H1 (cell line): ENCODE data around the gene PHACTR1. TPM values are rescaled to one million over a fixed set of nuclear protein-coding genes. Genes with fewer than 3 reads are reported as not detected.

ENCODE experiments used
- CHD1 ChIP-seq: IDR thresholded peaks from 2 replicates; pipeline ENCODE4 v1.6.1; 2012; ENCODE audit warnings: low read depth, low read length, improper control_type of control experiment
- EP300 ChIP-seq, 2 experiments: IDR thresholded peaks; 1 replicate in 1 of 2; 2 replicates in 1 of 2; pipeline ENCODE4 v1.6.1; 2011 to 2012; ENCODE audit warnings: low read depth in 2 of 2, low read length in 2 of 2, mild to moderate bottlenecking in 2 of 2, borderline replicate concordance in 1 of 2, inconsistent platforms in 1 of 2, moderate library complexity in 1 of 2
- KDM4A ChIP-seq: IDR thresholded peaks from one replicate; pipeline ENCODE4 v1.7.1; 2012; ENCODE audit warnings: low read depth, mild to moderate bottlenecking, moderate library complexity, low read length, inconsistent platforms; ENCODE audit not compliant: severe bottlenecking
- NRF1 ChIP-seq: IDR thresholded peaks from 2 replicates; pipeline ENCODE4 v1.6.1; 2011; ENCODE audit warnings: mild to moderate bottlenecking, low read depth, low read length, improper control_type of control experiment
- RAD21 ChIP-seq, 2 experiments: IDR thresholded peaks in 1 of 2; conservative IDR thresholded peaks in 1 of 2; 2 replicates each; pipeline ENCODE4 v1.6.1; 2011; ENCODE audit warnings: low read depth in 2 of 2, low read length in 2 of 2, improper control_type of control experiment in 1 of 2, inconsistent platforms in 1 of 2, mild to moderate bottlenecking in 1 of 2, moderate library complexity in 1 of 2
- RFX5 ChIP-seq: IDR thresholded peaks from 2 replicates; pipeline ENCODE4 v1.6.1; 2011; ENCODE audit warnings: low read depth, low read length, improper control_type of control experiment, borderline replicate concordance
- SP4 ChIP-seq: IDR thresholded peaks from 2 replicates; pipeline ENCODE4 v1.6.1; 2012; ENCODE audit warnings: low read length, inconsistent platforms
- SRF ChIP-seq: IDR thresholded peaks from 2 replicates; pipeline ENCODE4 v1.6.1; 2011; ENCODE audit warnings: mild to moderate bottlenecking, low read depth, low read length, moderate library complexity
- polyA plus RNA-seq, 7 experiments: library from polyadenylated mRNA; depleted of rRNA in 3 of 7; stranded (reverse) in 5 of 7; unstranded in 2 of 7; fragments of >200 nt in 5 of 7; fragments of 200-250 nt in 2 of 7; gene quantifications; 1 replicate in 5 of 7; 2 replicates in 1 of 7; 4 replicates in 1 of 7; pipeline versions ENCODE4 v1.2.1 to v1.2.3, GENCODE V29; 2011 to 2013; ENCODE audit warnings: missing spikeins in 2 of 7, mixed read lengths in 2 of 7
- total RNA-seq: library from RNA; stranded (reverse); fragmentation: NEBNext Ultra II Directional; extraction: Animal tissue kit (Norgen Biotek cat#: 25700); gene quantifications from 2 replicates; pipeline ENCODE4 v1.2.1, GENCODE V29; 2021

Gene PHACTR1
- total and polyA plus RNA-seq, 2 of the 8 experiments (the other 6 are each of a cell fraction or from before 2014, with no cell fraction given) = 3.9 to 17.1 TPM

GRCh38 chr6:12749531-12750379 lies 33.2 kb downstream of the PHACTR1 start (continued):
- TF ChIP-seq RAD21 (IDR thresholded peaks at IDR 0.05 in 1 of 2, conservative IDR thresholded peaks at IDR 0.05 in 1 of 2; ENCODE audit: low read depth in 2 of 2, low read length in 2 of 2) (no peak; a peak in 1 of 4 replicates), CHD1 (no peak), RFX5 (no peak), KDM4A (peak; percentile 42), SRF (no peak), NRF1 (no peak), EP300 (IDR thresholded peaks at IDR 0.05; ENCODE audit: borderline replicate concordance in 1 of 2, low read depth in 2 of 2, low read length in 2 of 2) (no peak), SP4 (0 out of 2 replicates have a peak, but pooled peaks have one; percentile 1)
